ENCODE results near the gene CA5A.
"Not testable (repeated sequence)": the region's sequence is repeated elsewhere in the genome, so short reads cannot be mapped to it uniquely, and the experiment has no call there.

The CA5A gene

GRCh38 chr16:87919681-87919994, 16.7 kb downstream of the CA5A start:
- DNase-seq: no peak

- DNase-seq: no peak
These were observed 17.3 kb downstream of the CA5A start for GRCh38 chr16:87918866-87919680.

- DNase-seq: no peak
These were observed 18.0 kb downstream of the CA5A start for GRCh38 chr16:87918338-87918737.

GRCh38 chr16:87917503-87917902, 18.8 kb downstream of the CA5A start:
- DNase-seq: no peak

- no peak for DNase-seq
These were observed 21.5 kb downstream of the CA5A start for GRCh38 chr16:87914812-87915211.

GRCh38 chr16:87914021-87914725, 22.2 kb downstream of the CA5A start:
- not testable (repeated sequence) for DNase-seq

GRCh38 chr16:87912691-87913090, 23.6 kb downstream of the CA5A start:
- DNase-seq: not testable (repeated sequence)

- not testable (repeated sequence) for DNase-seq
These were observed 25.1 kb downstream of the CA5A start for GRCh38 chr16:87911106-87911763.

- peak; percentile 87 for DNase-seq
These were observed 27.0 kb downstream of the CA5A start for GRCh38 chr16:87909203-87909935.

GRCh38 chr16:87908101-87908500, 28.2 kb downstream of the CA5A start:
- DNase-seq: not testable (repeated sequence)

- not testable (repeated sequence) for DNase-seq
These were observed 30.8 kb downstream of the CA5A start for GRCh38 chr16:87905521-87905920.

GRCh38 chr16:87904963-87905362, 31.4 kb downstream of the CA5A start:
- DNase-seq: not testable (repeated sequence)

- not testable (repeated sequence) for DNase-seq
These were observed 35.8 kb downstream of the CA5A start for GRCh38 chr16:87900489-87900888.

GRCh38 chr16:87897521-87898505, 38.5 kb downstream of the CA5A start:
- peak; percentile 81 for DNase-seq

GRCh38 chr16:87896924-87897520, 39.3 kb downstream of the CA5A start:
- DNase-seq: not testable (repeated sequence)

- not testable (repeated sequence) for DNase-seq
These were observed 40.0 kb downstream of the CA5A start for GRCh38 chr16:87896176-87896890.

- DNase-seq: peak; percentile 85
These were observed 40.6 kb downstream of the CA5A start for GRCh38 chr16:87895641-87896141.

GRCh38 chr16:87894005-87894404, 42.3 kb downstream of the CA5A start:
- not testable (repeated sequence) for DNase-seq

- no peak for DNase-seq
These were observed 44.6 kb downstream of the CA5A start for GRCh38 chr16:87891764-87892163.

GRCh38 chr16:87889762-87890161, 46.6 kb downstream of the CA5A start:
- peak; percentile 46 for DNase-seq
